Peyer's patch (tissue), 4 donors: Measurements from ENCODE around the gene TBX1.

Source experiments
- POLR2A ChIP-seq, 2 donors: fragments of 450-650 bp; IDR thresholded peaks; one replicate each; pipeline ENCODE4 v1.5.1; 2017; ENCODE audit warnings: antibody characterized with exemption in 2 of 2, mild to moderate bottlenecking in 2 of 2, moderate library complexity in 2 of 2
- TF ChIP-seq, protein P1 (sequence below), 6 experiments: fragments of 450-650 bp in 4 of 6; fragments of 200-600 bp in 2 of 6; sonication (generic) in 1 of 6; IDR thresholded peaks; one replicate each; pipeline ENCODE4 v1.5.1; 2017 to 2019; ENCODE audit warnings: antibody characterized with exemption in 6 of 6, mild to moderate bottlenecking in 3 of 6, moderate library complexity in 1 of 6

DNA sequence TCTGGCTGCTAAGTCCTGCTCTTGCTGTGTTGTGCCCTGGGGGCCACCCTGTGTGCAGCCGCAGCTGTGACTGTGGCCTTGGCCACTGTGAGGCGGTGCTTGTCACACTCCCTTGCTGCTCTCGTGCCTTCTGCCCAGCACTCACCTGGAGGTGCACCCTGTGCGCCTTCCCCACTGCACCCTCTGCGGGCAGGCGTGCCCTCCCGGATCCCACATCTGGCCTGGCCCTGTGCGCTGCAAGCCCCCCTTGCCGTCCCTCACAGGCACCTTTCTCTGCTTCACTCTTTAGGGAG, 27.2 kb downstream of the TBX1 start:
- TF ChIP-seq, protein P1, sequence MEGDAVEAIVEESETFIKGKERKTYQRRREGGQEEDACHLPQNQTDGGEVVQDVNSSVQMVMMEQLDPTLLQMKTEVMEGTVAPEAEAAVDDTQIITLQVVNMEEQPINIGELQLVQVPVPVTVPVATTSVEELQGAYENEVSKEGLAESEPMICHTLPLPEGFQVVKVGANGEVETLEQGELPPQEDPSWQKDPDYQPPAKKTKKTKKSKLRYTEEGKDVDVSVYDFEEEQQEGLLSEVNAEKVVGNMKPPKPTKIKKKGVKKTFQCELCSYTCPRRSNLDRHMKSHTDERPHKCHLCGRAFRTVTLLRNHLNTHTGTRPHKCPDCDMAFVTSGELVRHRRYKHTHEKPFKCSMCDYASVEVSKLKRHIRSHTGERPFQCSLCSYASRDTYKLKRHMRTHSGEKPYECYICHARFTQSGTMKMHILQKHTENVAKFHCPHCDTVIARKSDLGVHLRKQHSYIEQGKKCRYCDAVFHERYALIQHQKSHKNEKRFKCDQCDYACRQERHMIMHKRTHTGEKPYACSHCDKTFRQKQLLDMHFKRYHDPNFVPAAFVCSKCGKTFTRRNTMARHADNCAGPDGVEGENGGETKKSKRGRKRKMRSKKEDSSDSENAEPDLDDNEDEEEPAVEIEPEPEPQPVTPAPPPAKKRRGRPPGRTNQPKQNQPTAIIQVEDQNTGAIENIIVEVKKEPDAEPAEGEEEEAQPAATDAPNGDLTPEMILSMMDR (IDR thresholded peaks at IDR 0.05): no peak
- no peak for TF ChIP-seq POLR2A (IDR thresholded peaks at IDR 0.05)
